ENCODE measurements around the gene NSG1.

The NSG1 gene

GRCh38 chr4:4368809-4369580, 17.9 kb upstream of the NSG1 start:
- DNase-seq (ENCODE audit: low read depth in 2 of 2, low spot score in 1 of 2): no peak

GRCh38 chr4:4374388-4375098, 12.4 kb upstream of the NSG1 start:
- no peak for DNase-seq (ENCODE audit: low read depth in 2 of 2, low spot score in 1 of 2)

GRCh38 chr4:4376074-4376473, 10.8 kb upstream of the NSG1 start:
- DNase-seq (ENCODE audit: low read depth in 2 of 2, low spot score in 1 of 2): no peak

- no peak for DNase-seq (ENCODE audit: low read depth in 2 of 2, low spot score in 1 of 2)
These were observed 9.7 kb upstream of the NSG1 start for GRCh38 chr4:4377191-4377590.

- no peak for DNase-seq (ENCODE audit: low read depth in 2 of 2, low spot score in 1 of 2)
These were observed 9.0 kb upstream of the NSG1 start for GRCh38 chr4:4377732-4378460.

GRCh38 chr4:4379540-4380087, 7.3 kb upstream of the NSG1 start:
- no peak for DNase-seq (ENCODE audit: low read depth in 2 of 2, low spot score in 1 of 2)

GRCh38 chr4:4383085-4383484, 3.8 kb upstream of the NSG1 start:
- no peak for DNase-seq (ENCODE audit: low read depth in 2 of 2, low spot score in 1 of 2)

GRCh38 chr4:4384837-4385236, 2.1 kb upstream of the NSG1 start:
- no peak for DNase-seq (ENCODE audit: low read depth in 2 of 2, low spot score in 1 of 2)

- DNase-seq (ENCODE audit: low read depth in 2 of 2, low spot score in 1 of 2): no peak
These were observed 1.1 kb upstream of the NSG1 start for GRCh38 chr4:4385729-4386295.

- DNase-seq (ENCODE audit: low read depth in 2 of 2, low spot score in 1 of 2): no peak
These were observed 586 bp upstream of the NSG1 start for GRCh38 chr4:4386296-4386735.

- DNase-seq (ENCODE audit: low read depth in 2 of 2, low spot score in 1 of 2): no peak
These were observed 819 bp downstream of the NSG1 start for GRCh38 chr4:4387531-4388310.

GRCh38 chr4:4388311-4388790, 1.4 kb downstream of the NSG1 start:
- no peak for DNase-seq (ENCODE audit: low read depth in 2 of 2, low spot score in 1 of 2)

GRCh38 chr4:4388836-4389575, 2.1 kb downstream of the NSG1 start:
- no peak for DNase-seq (ENCODE audit: low read depth in 2 of 2, low spot score in 1 of 2)

- DNase-seq (ENCODE audit: low read depth in 2 of 2, low spot score in 1 of 2): no peak
These were observed 3.1 kb downstream of the NSG1 start for GRCh38 chr4:4390046-4390445.

- DNase-seq (ENCODE audit: low read depth in 2 of 2, low spot score in 1 of 2): no peak
These were observed 3.8 kb downstream of the NSG1 start for GRCh38 chr4:4390515-4391240.

GRCh38 chr4:4391866-4392265, 5.0 kb downstream of the NSG1 start:
- DNase-seq (ENCODE audit: low read depth in 2 of 2, low spot score in 1 of 2): no peak

GRCh38 chr4:4392501-4393183, 5.7 kb downstream of the NSG1 start:
- no peak for DNase-seq (ENCODE audit: low read depth in 2 of 2, low spot score in 1 of 2)

GRCh38 chr4:4394644-4395043, 7.7 kb downstream of the NSG1 start:
- DNase-seq (ENCODE audit: low read depth in 2 of 2, low spot score in 1 of 2): no peak
